Endothelial cell of umbilical vein (primary cell): Measurements from ENCODE around the gene ARHGAP15. TPM values are rescaled to one million over a fixed set of nuclear protein-coding genes. Genes with fewer than 3 reads are reported as not detected.

Experiments
- BruUV-seq: library from RNA; stranded (reverse); fragments of 400-500 nt; replicated peaks from 2 replicates; lab custom pipeline; 2021; lab: Mats Ljungman, UMichigan
- CTCF ChIA-PET: fragments of 300-600, 350-600 bp; sonication (Branson Sonifier 250); formaldehyde crosslinking; loops from one replicate; lab custom pipeline; 2021; ENCODE audit warnings: antibody characterized with exemption, inconsistent platforms; lab: Charles Lee
- POLR2A ChIA-PET: fragments of 300-600, 350-600 bp; sonication (Branson Sonifier 250); formaldehyde crosslinking; loops from one replicate; lab custom pipeline; 2021; ENCODE audit warnings: antibody characterized with exemption, inconsistent platforms; lab: Charles Lee
- DNase-seq: peaks from one replicate; pipeline ENCODE4 v3.0.0-alpha.2; 2011; ENCODE audit warnings: low read depth, low spot score
- FAIRE-seq: peaks from 2 replicates; lab custom pipeline; 2011; peaks lifted over from hg19 to GRCh38; lab: Jason Lieb, UNC
- H2AFZ ChIP-seq: 2 replicates; pipeline ENCODE4 v1.6.0; 2012; ENCODE audit warnings: low read depth, low read length, control low read depth, inconsistent platforms
- H3K27ac ChIP-seq: 2 replicates; pipeline ENCODE4 v1.5.1; 2011; ENCODE audit warnings: low read depth, mild to moderate bottlenecking, control low read depth, low read length, moderate library complexity; ENCODE audit not compliant: insufficient read depth
- H3K27me3 ChIP-seq, 2 experiments: 2 replicates each; pipeline versions ENCODE4 v1.6.0 to v1.6.1; 2011; ENCODE audit warnings: low read length in 2 of 2, mixed read lengths in 1 of 2; ENCODE audit not compliant: control insufficient read depth in 2 of 2, insufficient read depth in 2 of 2
- H3K36me3 ChIP-seq, 2 experiments: 2 replicates in 1 of 2; 3 replicates in 1 of 2; pipeline ENCODE4 v1.5.1; 2011; ENCODE audit warnings: low read length in 2 of 2, mild to moderate bottlenecking in 1 of 2, moderate library complexity in 1 of 2; ENCODE audit not compliant: control insufficient read depth in 2 of 2, insufficient read depth in 2 of 2; ENCODE audit errors: extremely low read depth in 1 of 2
- H3K4me1 ChIP-seq: 3 replicates; pipeline ENCODE4 v1.5.1; 2011; ENCODE audit warnings: mild to moderate bottlenecking, low read length; ENCODE audit not compliant: control insufficient read depth, insufficient read depth; ENCODE audit errors: extremely low read depth
- H3K4me2 ChIP-seq: 2 replicates; pipeline ENCODE4 v1.6.1; 2011; ENCODE audit warnings: low read length, control low read depth, mixed read lengths; ENCODE audit not compliant: insufficient read depth
- H3K4me3 ChIP-seq, 3 experiments: fragments of 200-600 bp in 1 of 3; sonication (generic), shearing (Covaris generic) in 1 of 3; replicated peaks in 1 of 3; 2 replicates each; pipeline ENCODE4 v1.5.1; 2011 to 2016; ENCODE audit warnings: control low read depth in 3 of 3, low read length in 3 of 3, mild to moderate bottlenecking in 2 of 3, inconsistent platforms in 1 of 3, low read depth in 1 of 3, moderate library complexity in 1 of 3; ENCODE audit not compliant: insufficient read depth in 1 of 3
- H3K79me2 ChIP-seq: 2 replicates; pipeline ENCODE4 v1.6.0; 2012; ENCODE audit warnings: low read length, inconsistent platforms; ENCODE audit not compliant: control insufficient read depth, insufficient read depth
- H3K9ac ChIP-seq: replicated peaks from 2 replicates; pipeline ENCODE3; 2011; ENCODE audit warnings: low read length, control low read depth; ENCODE audit not compliant: insufficient read depth; ENCODE audit errors: extremely low read depth
- H3K9me1 ChIP-seq: replicated peaks from 3 replicates; pipeline ENCODE4 v1.6.0; 2011; ENCODE audit warnings: mild to moderate bottlenecking, low read length; ENCODE audit not compliant: control insufficient read depth, insufficient read depth; ENCODE audit errors: extremely low read depth
- H3K9me3 ChIP-seq: replicated peaks from 2 replicates; pipeline ENCODE4 v1.5.1; 2012; ENCODE audit warnings: low read length, inconsistent platforms; ENCODE audit not compliant: control insufficient read depth, insufficient read depth
- H4K20me1 ChIP-seq: replicated peaks from 2 replicates; pipeline ENCODE3; 2011; ENCODE audit warnings: mild to moderate bottlenecking, low read length; ENCODE audit not compliant: control insufficient read depth, insufficient read depth; ENCODE audit errors: extremely low read depth
- CTCF ChIP-seq, 2 donors: IDR thresholded peaks; 1 replicate in 1 of 2; 2 replicates in 1 of 2; pipeline ENCODE4 v1.5.1; 2011; ENCODE audit warnings: low read length in 2 of 2, mild to moderate bottlenecking in 2 of 2, moderate library complexity in 2 of 2, control low read depth in 1 of 2, inconsistent platforms in 1 of 2, low read depth in 1 of 2; ENCODE audit not compliant: insufficient read depth in 1 of 2; ENCODE audit errors: extremely low read depth in 1 of 2
- EZH2 ChIP-seq: IDR thresholded peaks from 2 replicates; pipeline ENCODE4 v1.6.1; 2012; ENCODE audit warnings: borderline replicate concordance, low read depth, mild to moderate bottlenecking, moderate library complexity, low read length, inconsistent platforms; ENCODE audit not compliant: severe bottlenecking
- FOS ChIP-seq: IDR thresholded peaks from 2 replicates; pipeline ENCODE4 v1.6.1; 2011; ENCODE audit warnings: mild to moderate bottlenecking, low read length, moderate library complexity, borderline replicate concordance; ENCODE audit not compliant: insufficient read depth
- GATA2 ChIP-seq: IDR thresholded peaks from 2 replicates; pipeline ENCODE4 v1.7.0; 2011; ENCODE audit warnings: low read depth, mild to moderate bottlenecking, moderate library complexity, mixed read lengths, low read length; ENCODE audit not compliant: insufficient read length, insufficient read depth
- JUN ChIP-seq: IDR thresholded peaks from 2 replicates; pipeline ENCODE4 v1.6.1; 2011; ENCODE audit warnings: borderline replicate concordance, low read depth; ENCODE audit not compliant: insufficient read length, insufficient read depth
- MAX ChIP-seq: IDR thresholded peaks from 2 replicates; pipeline ENCODE4 v1.6.1; 2011; ENCODE audit not compliant: insufficient read depth, insufficient read length
- MYC ChIP-seq: IDR thresholded peaks from one replicate; pipeline ENCODE4 v1.6.1; 2011; ENCODE audit warnings: mild to moderate bottlenecking, low read depth, low read length
- POLR2A ChIP-seq: IDR thresholded peaks from 2 replicates; pipeline ENCODE4 v1.6.1; 2012; ENCODE audit warnings: low read depth, mild to moderate bottlenecking, control low read depth, low read length
- POLR2AphosphoS5 ChIP-seq: IDR thresholded peaks from 2 replicates; pipeline ENCODE4 v1.6.1; 2012; ENCODE audit warnings: low read depth, mild to moderate bottlenecking, control low read depth, low read length, moderate library complexity; ENCODE audit not compliant: insufficient read depth
- dilution Hi-C: fragments of 300-500 bp; cut with MboI; formaldehyde crosslinking; loops from one replicate; pipeline ENCODE4 v1.15.0; 2019; ENCODE audit warnings: low sequenced_read_pairs; ENCODE audit not compliant: extremely low pct_ligation_motif_present
- intact Hi-C: fragments of 100-400 bp; cut with micrococcal nuclease; formaldehyde crosslinking; loops from one replicate; pipeline ENCODE4 v1.10.0; 2022
- polyA plus RNA-seq, 4 experiments: library from polyadenylated mRNA; depleted of rRNA in 3 of 4; stranded (reverse) in 3 of 4; unstranded in 1 of 4; fragments of >200 nt; gene quantifications; 2 replicates each; pipeline versions ENCODE4 v1.2.1 to v1.2.3, GENCODE V29; 2011 to 2012; ENCODE audit warnings: missing spikeins in 1 of 4
- total RNA-seq: library from RNA; stranded (reverse); gene quantifications from 2 replicates; pipeline ENCODE4 v1.2.3, GENCODE V29; 2021

The ARHGAP15 gene
- total and polyA plus RNA-seq, 2 donors (not counting 3 experiments of a cell fraction or from before 2014, with no cell fraction given), result not detected

GRCh38 chr2:143371616-143372015, 242.4 kb downstream of the ARHGAP15 start:
- POLR2A ChIA-PET, result no interaction called here
- no peak overlapping the region for H3K4me2 ChIP-seq

More at GRCh38 chr2:143371616-143372015, 242.4 kb downstream of the ARHGAP15 start:
- no peaks in the 10 kb centered on the region for H4K20me1 ChIP-seq
- no peak overlapping the region for H2AFZ ChIP-seq
- dilution Hi-C loops (no loop called here), intact Hi-C loops (no loop called here)
- H3K4me3 ChIP-seq, result no peak overlapping the region
- BruUV-seq, result no TSS peak
- no peak for FAIRE-seq
- CTCF ChIA-PET, result no interaction called here
- no peaks in the 10 kb centered on the region for H3K4me1 ChIP-seq
- H3K36me3 ChIP-seq, result no peaks in the 10 kb centered on the region
- no peaks in the 10 kb centered on the region for H3K79me2 ChIP-seq
- no peaks in the 10 kb centered on the region for H3K27me3 ChIP-seq
- H3K9me1 ChIP-seq, result no peaks in the 10 kb centered on the region
- no peaks in the 10 kb centered on the region for H3K9me3 ChIP-seq
- no peak for TF ChIP-seq MYC
- no peak for TF ChIP-seq CTCF (IDR thresholded peaks at IDR 0.05; ENCODE audit: extremely low read depth in 1 of 2, insufficient read depth in 1 of 2, low read depth in 1 of 2, low read length in 2 of 2)
- TF ChIP-seq JUN, result no peak
- TF ChIP-seq POLR2A, result no peak
- TF ChIP-seq EZH2, result no peak
- TF ChIP-seq GATA2, result no peak
- TF ChIP-seq MAX, result no peak
- TF ChIP-seq FOS, result no peak
- TF ChIP-seq POLR2AphosphoS5, result no peak
- no peak overlapping the region for H3K27ac ChIP-seq
- no peak for DNase-seq
- H3K9ac ChIP-seq, result no peak overlapping the region
